NK-92 treated with Interleukin-12 subunit alpha and Interleukin-12 subunit beta, amount 100 ng/mL, for 24 hours (cell line): ENCODE measurements around the gene NPTXR.
"Not testable (repeated sequence)": the region's sequence is repeated elsewhere in the genome, so short reads cannot be mapped to it uniquely, and the experiment has no call there.

Experiments
- DNase-seq: peaks from one replicate; lab custom pipeline; 2025; lab: John Stamatoyannopoulos, UW

The NPTXR gene

GRCh38 chr22:38830845-38831108 is 13.1 kb downstream of the NPTXR start:
- DNase-seq = no peak

GRCh38 chr22:38830026-38830844 is 13.6 kb downstream of the NPTXR start:
- DNase-seq = no peak

GRCh38 chr22:38829485-38829884 is 14.3 kb downstream of the NPTXR start:
- no peak for DNase-seq

- DNase-seq = no peak
Measured at GRCh38 chr22:38828616-38829205, 15.1 kb downstream of the NPTXR start.

- DNase-seq = no peak
Measured at GRCh38 chr22:38828191-38828590, 15.6 kb downstream of the NPTXR start.

- no peak for DNase-seq
Measured at GRCh38 chr22:38827510-38827909, 16.3 kb downstream of the NPTXR start.

- no peak for DNase-seq
Measured at GRCh38 chr22:38826801-38827200, 17.0 kb downstream of the NPTXR start.

GRCh38 chr22:38826386-38826785 is 17.4 kb downstream of the NPTXR start:
- DNase-seq = no peak

GRCh38 chr22:38824585-38824984 is 19.2 kb downstream of the NPTXR start:
- DNase-seq = no peak

GRCh38 chr22:38823637-38824036 is 20.2 kb downstream of the NPTXR start:
- DNase-seq = no peak

- no peak for DNase-seq
Measured at GRCh38 chr22:38823076-38823475, 20.8 kb downstream of the NPTXR start.

GRCh38 chr22:38820020-38820419 is 23.8 kb downstream of the NPTXR start:
- DNase-seq = no peak

- DNase-seq = no peak
Measured at GRCh38 chr22:38819387-38819940, 24.4 kb downstream of the NPTXR start.

GRCh38 chr22:38817196-38817595 is 26.6 kb downstream of the NPTXR start:
- DNase-seq = no peak

GRCh38 chr22:38815842-38816241 is 28.0 kb downstream of the NPTXR start:
- no peak for DNase-seq

GRCh38 chr22:38811241-38811640 is 32.6 kb downstream of the NPTXR start:
- DNase-seq = no peak

- DNase-seq = not testable (repeated sequence)
Measured at GRCh38 chr22:38805041-38805593, 38.7 kb downstream of the NPTXR start.

- DNase-seq = no peak
Measured at GRCh38 chr22:38802671-38803121, 41.1 kb downstream of the NPTXR start.

GRCh38 chr22:38799265-38800002 is 44.4 kb downstream of the NPTXR start:
- no peak for DNase-seq

GRCh38 chr22:38798496-38798895 is 45.3 kb downstream of the NPTXR start:
- DNase-seq = no peak

GRCh38 chr22:38796262-38796957 is 47.4 kb downstream of the NPTXR start:
- DNase-seq = no peak

GRCh38 chr22:38795569-38795968 is 48.3 kb downstream of the NPTXR start:
- DNase-seq = no peak
